ENCODE results near the gene MTMR3.
"Not testable (repeated sequence)": the region's sequence is repeated elsewhere in the genome, so short reads cannot be mapped to it uniquely, and the experiment has no call there.

Gene MTMR3

DNA sequence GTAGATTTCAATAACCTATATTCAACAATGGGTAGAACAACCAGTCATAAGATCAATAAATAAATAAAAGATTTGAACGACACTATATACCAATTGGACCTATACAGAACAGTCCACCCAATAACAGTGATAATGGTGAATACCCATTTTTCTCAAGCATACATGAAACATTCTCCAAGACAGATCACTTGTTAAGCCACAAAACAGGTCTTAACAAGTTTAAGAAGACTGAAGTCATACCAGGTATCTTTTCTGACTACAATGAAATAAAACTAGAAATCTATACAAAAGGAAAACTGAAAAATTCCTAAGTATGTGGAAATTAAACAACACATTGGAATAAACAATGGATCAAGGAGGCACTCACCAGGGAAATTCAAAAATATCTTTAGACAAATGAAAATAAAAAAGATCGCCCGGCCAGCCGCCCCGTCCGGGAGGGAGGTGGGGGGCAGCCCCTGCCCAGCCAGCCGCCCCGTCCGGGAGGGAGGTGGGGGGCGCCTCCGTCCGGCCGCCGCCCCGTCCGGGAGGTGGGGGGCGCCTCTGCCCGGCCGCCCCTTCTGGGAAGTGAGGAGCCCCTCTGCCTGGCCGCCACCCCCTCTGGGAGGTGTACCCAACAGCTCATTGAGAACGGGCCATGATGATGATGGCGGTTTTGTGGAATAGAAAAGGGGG lies 176.5 kb downstream of the MTMR3 start:
- H3K23ac ChIP-seq (ENCODE audit: low read length in 2 of 2); H3K18ac ChIP-seq (ENCODE audit: low read depth in 1 of 2, low read length in 2 of 2); H3K4me2 ChIP-seq (ENCODE audit: low read length, poor library complexity, severe bottlenecking); H3K79me1 ChIP-seq (replicated peaks; ENCODE audit: low read length, poor library complexity, severe bottlenecking); H3K27me3 ChIP-seq (ENCODE audit: control insufficient read depth in 1 of 2, insufficient read depth in 1 of 2, low read length in 2 of 2); H3K9ac ChIP-seq (ENCODE audit: low read length); H3K4me3 ChIP-seq (ENCODE audit: insufficient read depth in 1 of 2, low read depth in 1 of 2, low read length in 2 of 2); H2BK120ac ChIP-seq (ENCODE audit: low read depth, low read length); H4K91ac ChIP-seq (ENCODE audit: low read length); H3K27ac ChIP-seq (ENCODE audit: low read length, poor library complexity, severe bottlenecking); H2AK5ac ChIP-seq (ENCODE audit: low read length, severe bottlenecking); H2BK15ac ChIP-seq (ENCODE audit: low read depth, poor library complexity, severe bottlenecking); H2BK12ac ChIP-seq (ENCODE audit: low read length in 2 of 2); H2AFZ ChIP-seq (ENCODE audit: low read depth, low read length); H3K36me3 ChIP-seq (ENCODE audit: control insufficient read depth in 1 of 2, insufficient read depth in 2 of 2, low read depth in 1 of 2, low read length in 2 of 2); DNase-seq; H3K4me1 ChIP-seq (ENCODE audit: control insufficient read depth, insufficient read depth, low read depth, low read length); H4K8ac ChIP-seq (ENCODE audit: low read length); H3K14ac ChIP-seq (ENCODE audit: low read length in 2 of 2); H2BK5ac ChIP-seq (ENCODE audit: low read depth, low read length, poor library complexity, severe bottlenecking); H3K4ac ChIP-seq (ENCODE audit: low read depth in 1 of 2, low read length in 2 of 2): not testable (repeated sequence)
- 100% methylated on average over 1 of the region's 22 CpGs for WGBS
- H3K9me3 ChIP-seq (ENCODE audit: control insufficient read depth, low read length), result peaks cover 14% of the 10 kb centered on the region

- not testable (repeated sequence) for DNase-seq
- 90% methylated on average over 6 of the region's 6 CpGs for WGBS
Measured at GRCh38 chr22:30061094-30061493, 178.1 kb downstream of the MTMR3 start.

DNA sequence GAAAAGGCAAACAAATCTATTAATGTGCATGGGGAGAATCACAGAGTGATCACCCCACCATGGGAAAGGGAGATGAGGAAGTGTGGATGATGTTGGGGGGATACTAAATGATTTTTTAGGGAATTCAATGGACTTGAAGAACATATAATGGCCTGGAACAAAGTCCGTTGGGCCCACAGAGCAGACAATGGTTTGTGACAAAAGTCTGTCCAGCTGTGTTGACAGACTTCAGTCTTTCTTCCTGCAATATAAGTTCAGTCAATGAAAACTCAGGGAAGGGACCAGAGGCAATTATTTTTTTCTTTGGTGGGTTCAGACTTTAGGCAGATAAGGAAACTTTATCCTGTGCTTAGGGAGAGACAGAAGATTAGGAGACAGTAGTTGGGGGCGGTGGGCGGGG lies 179.3 kb downstream of the MTMR3 start:
- no peak overlapping the region for H3K27ac ChIP-seq (ENCODE audit: low read length, poor library complexity, severe bottlenecking)
- no peak overlapping the region for H3K18ac ChIP-seq (ENCODE audit: low read depth in 1 of 2, low read length in 2 of 2)
- H2AK5ac ChIP-seq (ENCODE audit: low read length, severe bottlenecking), result no peak overlapping the region
- H4K91ac ChIP-seq (ENCODE audit: low read length), result no peak overlapping the region
- no peak overlapping the region for H2BK12ac ChIP-seq (ENCODE audit: low read length in 2 of 2)
- peaks cover 24% of the 10 kb centered on the region for H3K9me3 ChIP-seq (ENCODE audit: control insufficient read depth, low read length)
- WGBS, result 74% methylated on average over 3 of the region's 3 CpGs
- no peak overlapping the region for H2AFZ ChIP-seq (ENCODE audit: low read depth, low read length)
- H4K8ac ChIP-seq (ENCODE audit: low read length), result no peak overlapping the region
- no peak overlapping the region for H3K9ac ChIP-seq (ENCODE audit: low read length)
- no peak overlapping the region for H3K23ac ChIP-seq (ENCODE audit: low read length in 2 of 2)
- no peaks in the 10 kb centered on the region for H3K36me3 ChIP-seq (ENCODE audit: control insufficient read depth in 1 of 2, insufficient read depth in 2 of 2, low read depth in 1 of 2, low read length in 2 of 2)
- no peak overlapping the region for H3K14ac ChIP-seq (ENCODE audit: low read length in 2 of 2)
- no peak overlapping the region for H3K4ac ChIP-seq (ENCODE audit: low read depth in 1 of 2, low read length in 2 of 2)
- no peak overlapping the region for H2BK120ac ChIP-seq (ENCODE audit: low read depth, low read length)
- DNase-seq, result no peak
- H2BK15ac ChIP-seq (ENCODE audit: low read depth, poor library complexity, severe bottlenecking), result no peak overlapping the region
- H3K4me2 ChIP-seq (ENCODE audit: low read length, poor library complexity, severe bottlenecking), result no peak overlapping the region
- no peaks in the 10 kb centered on the region for H3K4me1 ChIP-seq (ENCODE audit: control insufficient read depth, insufficient read depth, low read depth, low read length)
- H2BK5ac ChIP-seq (ENCODE audit: low read depth, low read length, poor library complexity, severe bottlenecking), result no peak overlapping the region
- H3K4me3 ChIP-seq (ENCODE audit: insufficient read depth in 1 of 2, low read depth in 1 of 2, low read length in 2 of 2), result no peak overlapping the region
- H3K27me3 ChIP-seq (ENCODE audit: control insufficient read depth in 1 of 2, insufficient read depth in 1 of 2, low read length in 2 of 2), result no peaks in the 10 kb centered on the region
- H3K79me1 ChIP-seq (replicated peaks; ENCODE audit: low read length, poor library complexity, severe bottlenecking), result no peaks in the 10 kb centered on the region

More at GRCh38 chr22:30061094-30061493, 178.1 kb downstream of the MTMR3 start:
- not testable (repeated sequence) for H3K27ac ChIP-seq (ENCODE audit: low read length, poor library complexity, severe bottlenecking); H2BK120ac ChIP-seq (ENCODE audit: low read depth, low read length); H3K36me3 ChIP-seq (ENCODE audit: control insufficient read depth in 1 of 2, insufficient read depth in 2 of 2, low read depth in 1 of 2, low read length in 2 of 2); H3K23ac ChIP-seq (ENCODE audit: low read length in 2 of 2); H3K4ac ChIP-seq (ENCODE audit: low read depth in 1 of 2, low read length in 2 of 2); H2BK15ac ChIP-seq (ENCODE audit: low read depth, poor library complexity, severe bottlenecking); H4K8ac ChIP-seq (ENCODE audit: low read length); H3K9ac ChIP-seq (ENCODE audit: low read length); H2BK5ac ChIP-seq (ENCODE audit: low read depth, low read length, poor library complexity, severe bottlenecking); H3K4me2 ChIP-seq (ENCODE audit: low read length, poor library complexity, severe bottlenecking); H3K14ac ChIP-seq (ENCODE audit: low read length in 2 of 2); H2AFZ ChIP-seq (ENCODE audit: low read depth, low read length); H3K27me3 ChIP-seq (ENCODE audit: control insufficient read depth in 1 of 2, insufficient read depth in 1 of 2, low read length in 2 of 2); H3K79me1 ChIP-seq (replicated peaks; ENCODE audit: low read length, poor library complexity, severe bottlenecking); H2BK12ac ChIP-seq (ENCODE audit: low read length in 2 of 2); H4K91ac ChIP-seq (ENCODE audit: low read length); H2AK5ac ChIP-seq (ENCODE audit: low read length, severe bottlenecking); H3K4me3 ChIP-seq (ENCODE audit: insufficient read depth in 1 of 2, low read depth in 1 of 2, low read length in 2 of 2); H3K4me1 ChIP-seq (ENCODE audit: control insufficient read depth, insufficient read depth, low read depth, low read length); H3K18ac ChIP-seq (ENCODE audit: low read depth in 1 of 2, low read length in 2 of 2)
- H3K9me3 ChIP-seq (ENCODE audit: control insufficient read depth, low read length), result peaks cover 24% of the 10 kb centered on the region

GRCh38 chr22:30062950-30063349 lies 180.0 kb downstream of the MTMR3 start:
- no peak overlapping the region for H3K18ac ChIP-seq (ENCODE audit: low read depth in 1 of 2, low read length in 2 of 2)
- H2AFZ ChIP-seq (ENCODE audit: low read depth, low read length), result no peak overlapping the region
- H3K27ac ChIP-seq (ENCODE audit: low read length, poor library complexity, severe bottlenecking), result no peak overlapping the region
- no peak overlapping the region for H2AK5ac ChIP-seq (ENCODE audit: low read length, severe bottlenecking)
- no peaks in the 10 kb centered on the region for H3K27me3 ChIP-seq (ENCODE audit: control insufficient read depth in 1 of 2, insufficient read depth in 1 of 2, low read length in 2 of 2)
- no peak overlapping the region for H2BK15ac ChIP-seq (ENCODE audit: low read depth, poor library complexity, severe bottlenecking)
- H4K91ac ChIP-seq (ENCODE audit: low read length), result no peak overlapping the region
- no peak overlapping the region for H3K9ac ChIP-seq (ENCODE audit: low read length)
- H3K36me3 ChIP-seq (ENCODE audit: control insufficient read depth in 1 of 2, insufficient read depth in 2 of 2, low read depth in 1 of 2, low read length in 2 of 2), result no peaks in the 10 kb centered on the region
- H3K4ac ChIP-seq (ENCODE audit: low read depth in 1 of 2, low read length in 2 of 2), result no peak overlapping the region
- no peak overlapping the region for H3K14ac ChIP-seq (ENCODE audit: low read length in 2 of 2)
- no peak for DNase-seq
- no peak overlapping the region for H2BK120ac ChIP-seq (ENCODE audit: low read depth, low read length)
- H2BK12ac ChIP-seq (ENCODE audit: low read length in 2 of 2), result no peak overlapping the region
- no peaks in the 10 kb centered on the region for H3K4me1 ChIP-seq (ENCODE audit: control insufficient read depth, insufficient read depth, low read depth, low read length)
- H4K8ac ChIP-seq (ENCODE audit: low read length), result no peak overlapping the region
- no peak overlapping the region for H3K4me2 ChIP-seq (ENCODE audit: low read length, poor library complexity, severe bottlenecking)
- H2BK5ac ChIP-seq (ENCODE audit: low read depth, low read length, poor library complexity, severe bottlenecking), result no peak overlapping the region
- H3K23ac ChIP-seq (ENCODE audit: low read length in 2 of 2), result no peak overlapping the region
- no peak overlapping the region for H3K4me3 ChIP-seq (ENCODE audit: insufficient read depth in 1 of 2, low read depth in 1 of 2, low read length in 2 of 2)
- peaks cover 24% of the 10 kb centered on the region for H3K9me3 ChIP-seq (ENCODE audit: control insufficient read depth, low read length)
- 98% methylated on average over 1 of the region's 1 CpG for WGBS
- H3K79me1 ChIP-seq (replicated peaks; ENCODE audit: low read length, poor library complexity, severe bottlenecking), result no peaks in the 10 kb centered on the region

Measured in mesenchymal stem cell (in vitro differentiated cells and primary cell).